Right kidney (tissue), 1 donor: ENCODE data around the gene COMTD1.
"Not testable (repeated sequence)": the region's sequence is repeated elsewhere in the genome, so short reads cannot be mapped to it uniquely, and the experiment has no call there.

Experiments used
- DNase-seq: peaks from one replicate; pipeline ENCODE4 v3.0.0-alpha.2; 2016

The COMTD1 gene

DNA sequence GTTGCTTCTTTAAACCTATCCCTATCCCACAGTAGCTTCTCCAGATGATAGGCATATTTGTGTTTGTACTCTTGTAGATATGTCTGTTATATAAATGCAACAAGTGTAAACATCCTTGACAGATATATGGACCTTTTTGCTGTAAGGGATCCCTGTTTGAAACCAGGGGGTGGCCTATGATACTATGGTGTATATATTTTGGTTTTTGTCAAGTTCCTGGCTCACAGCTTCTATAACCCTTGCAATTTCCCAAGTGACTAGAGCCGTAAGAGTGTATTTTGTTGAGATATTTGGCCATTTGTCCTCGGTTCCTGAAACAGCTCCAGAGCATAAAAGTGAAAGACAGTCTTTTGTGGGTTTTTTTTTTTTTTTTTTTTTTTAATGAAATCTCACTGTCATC lies 9.7 kb downstream of the COMTD1 start:
- no peak for DNase-seq

DNA sequence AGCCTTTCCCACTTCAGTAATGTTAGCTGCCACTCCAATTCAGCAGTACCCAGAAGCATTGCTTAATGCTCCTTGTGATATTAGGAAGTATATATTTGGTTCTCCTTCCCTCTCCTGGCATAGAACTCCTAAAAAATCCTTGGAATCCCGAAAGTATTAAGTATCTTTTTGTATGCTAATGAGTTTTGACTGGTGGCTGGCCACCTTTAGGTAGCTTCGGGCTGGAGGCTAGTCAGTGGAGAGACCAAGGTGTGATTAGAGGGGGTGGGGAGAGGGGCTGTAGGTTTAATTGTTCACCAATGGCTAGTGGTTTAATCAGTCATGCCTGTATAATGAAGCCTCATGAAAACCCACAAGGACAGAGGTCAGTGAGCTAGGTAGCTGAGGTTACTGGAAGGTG lies 12.2 kb downstream of the COMTD1 start:
- no peak for DNase-seq

DNA sequence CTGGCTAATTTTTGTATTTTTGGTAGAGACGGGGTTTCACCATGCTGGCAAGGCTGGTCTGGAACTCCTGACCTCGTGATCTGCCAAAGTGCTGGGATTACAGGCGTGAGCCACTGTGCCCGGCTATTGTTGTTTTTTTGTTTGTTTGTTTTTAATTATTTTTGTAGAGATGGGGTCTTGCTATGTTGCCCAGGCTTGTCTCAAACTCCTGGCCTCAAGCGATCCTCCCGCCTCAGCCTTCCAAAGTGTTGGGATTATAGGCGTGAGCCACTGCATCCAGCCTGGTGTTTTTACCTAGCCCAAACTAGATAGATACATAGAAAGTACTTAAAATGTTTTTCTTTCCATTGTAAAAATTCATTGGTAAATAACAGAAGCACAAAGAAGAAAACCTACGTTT lies 14.3 kb downstream of the COMTD1 start:
- DNase-seq, result not testable (repeated sequence)

DNA sequence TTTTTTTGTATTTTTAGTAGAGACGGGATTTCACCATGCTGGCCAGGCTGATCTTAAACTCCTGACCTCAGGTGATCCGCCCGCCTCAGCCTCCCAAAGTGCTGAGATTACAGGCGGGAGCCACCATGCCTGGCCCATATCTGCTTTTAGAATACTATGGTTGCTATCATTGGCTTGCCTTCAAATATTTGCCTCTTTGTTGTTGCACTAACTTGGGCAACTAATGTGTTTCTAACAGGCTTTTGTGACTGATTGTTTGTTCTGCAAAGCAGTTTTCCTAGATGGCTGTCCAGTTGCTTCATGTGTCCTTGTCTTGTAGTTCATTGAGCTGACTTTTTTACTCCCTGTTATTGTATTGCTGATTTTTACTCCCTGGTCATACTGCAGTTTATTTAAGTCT lies 15.5 kb downstream of the COMTD1 start:
- no peak for DNase-seq

DNA sequence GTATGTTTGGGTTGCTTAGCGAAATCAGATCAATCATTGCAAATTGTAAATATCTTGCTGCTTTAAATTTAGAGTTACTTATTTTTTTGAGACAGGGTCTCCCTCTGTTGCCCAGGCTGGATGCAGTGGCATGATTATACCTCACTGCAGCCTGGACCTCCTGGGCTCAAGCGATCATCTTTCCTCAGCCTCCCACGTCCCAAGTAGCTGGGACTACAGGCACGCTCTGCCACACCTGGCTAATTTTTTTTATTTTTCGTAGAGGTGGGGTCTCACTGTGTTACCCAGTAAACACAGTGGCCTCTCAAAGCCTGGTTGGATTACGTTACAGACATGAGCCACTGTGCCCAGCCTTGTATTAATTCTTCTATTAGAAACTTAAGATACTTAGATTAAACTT lies 23.4 kb downstream of the COMTD1 start:
- DNase-seq, result no peak

DNA sequence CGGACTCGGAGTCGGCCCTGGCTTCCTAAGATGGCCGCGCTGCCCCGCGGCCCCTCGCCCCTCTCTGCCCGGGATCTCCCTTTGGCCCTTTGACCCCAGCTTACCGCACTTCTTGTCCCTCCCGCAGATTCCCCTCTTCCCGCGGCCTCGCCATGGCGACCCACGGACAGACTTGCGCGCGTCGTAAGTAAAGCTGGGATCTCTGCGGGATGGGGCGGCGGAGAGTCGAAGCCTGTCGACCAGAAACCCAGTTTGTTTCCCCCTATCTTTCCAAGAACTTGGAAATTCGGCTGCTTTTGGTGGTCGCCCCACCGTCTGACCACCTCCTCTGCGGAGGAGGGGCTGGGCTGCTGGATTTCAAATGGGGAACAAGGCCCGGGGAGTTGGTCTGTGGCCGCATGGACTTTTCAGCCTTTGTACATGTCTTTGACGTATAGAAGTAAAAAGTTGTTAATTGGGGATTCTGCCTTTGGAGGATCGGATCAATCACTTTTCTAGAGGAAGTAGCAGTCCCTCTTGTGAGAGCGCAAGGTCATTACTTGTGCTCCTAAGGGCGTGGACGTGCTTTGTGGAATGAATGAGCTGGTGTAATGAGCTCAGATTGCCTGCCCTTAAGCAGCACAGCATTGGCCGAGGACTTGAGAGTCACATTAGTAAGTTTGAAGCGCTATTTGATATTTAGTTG lies 24.6 kb downstream of the COMTD1 start:
- DNase-seq, result no peak

DNA sequence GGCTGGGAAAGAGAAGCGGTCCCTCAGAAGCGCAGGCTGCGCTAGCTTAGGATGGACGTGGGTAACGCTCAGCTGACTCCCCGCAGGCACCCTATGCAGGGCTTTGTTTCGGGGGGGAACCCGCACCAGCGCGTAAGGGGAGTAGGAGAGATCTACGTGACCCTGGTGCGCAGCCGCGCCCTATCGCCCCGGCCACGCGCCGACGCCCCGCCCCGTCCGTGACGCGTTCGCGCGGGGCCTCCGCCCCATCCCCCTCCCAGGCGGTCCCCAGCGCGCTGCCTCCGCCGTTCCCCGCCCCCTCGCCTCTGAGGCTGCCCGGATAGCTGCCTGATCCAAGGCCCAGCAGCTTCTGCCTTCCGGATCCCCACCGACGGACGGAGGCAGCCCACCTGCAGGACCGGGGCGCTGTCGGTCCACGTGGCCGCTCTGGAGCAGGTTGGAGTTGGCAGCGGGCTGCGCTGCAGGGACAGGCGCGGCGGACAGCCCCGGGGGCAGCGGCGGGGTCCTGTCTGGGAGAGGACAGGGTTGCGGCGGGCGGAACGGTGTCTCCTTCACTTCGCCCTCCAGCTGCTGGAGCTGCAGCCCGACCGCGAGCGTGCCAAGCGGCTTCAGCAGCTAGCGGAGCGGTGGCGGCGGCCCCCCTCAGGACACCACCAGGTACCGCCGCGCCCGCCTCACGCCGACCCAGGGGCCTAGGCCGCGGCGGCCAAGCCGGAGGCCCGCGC lies 25.3 kb downstream of the COMTD1 start, which contains the start of gene VDAC2:
Gene VDAC2, plus strand, starts transcription at position 515 of the 725 bp plus-strand sequence. CDS start 363 bp downstream, outside the sequence.
- peak; percentile 100 for DNase-seq

DNA sequence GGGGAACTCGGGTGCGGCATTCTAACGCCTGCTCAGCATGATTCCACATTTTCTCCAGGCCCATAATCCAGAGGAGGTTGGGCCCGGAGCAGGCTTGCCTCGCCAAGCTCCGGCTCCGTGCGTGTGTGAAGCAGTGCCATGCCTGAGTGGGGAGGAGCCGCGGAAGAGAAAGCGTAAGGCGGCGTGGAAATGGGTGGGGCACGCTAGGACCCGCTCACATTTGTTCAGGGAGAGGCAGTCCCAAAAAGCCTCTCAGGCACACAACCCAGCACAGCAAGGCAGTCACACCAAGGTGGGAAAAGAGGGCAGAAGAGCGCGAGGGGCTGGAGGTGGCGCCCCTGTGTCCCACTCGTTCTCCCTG lies 25.9 kb downstream of the COMTD1 start:
- DNase-seq, result no peak

DNA sequence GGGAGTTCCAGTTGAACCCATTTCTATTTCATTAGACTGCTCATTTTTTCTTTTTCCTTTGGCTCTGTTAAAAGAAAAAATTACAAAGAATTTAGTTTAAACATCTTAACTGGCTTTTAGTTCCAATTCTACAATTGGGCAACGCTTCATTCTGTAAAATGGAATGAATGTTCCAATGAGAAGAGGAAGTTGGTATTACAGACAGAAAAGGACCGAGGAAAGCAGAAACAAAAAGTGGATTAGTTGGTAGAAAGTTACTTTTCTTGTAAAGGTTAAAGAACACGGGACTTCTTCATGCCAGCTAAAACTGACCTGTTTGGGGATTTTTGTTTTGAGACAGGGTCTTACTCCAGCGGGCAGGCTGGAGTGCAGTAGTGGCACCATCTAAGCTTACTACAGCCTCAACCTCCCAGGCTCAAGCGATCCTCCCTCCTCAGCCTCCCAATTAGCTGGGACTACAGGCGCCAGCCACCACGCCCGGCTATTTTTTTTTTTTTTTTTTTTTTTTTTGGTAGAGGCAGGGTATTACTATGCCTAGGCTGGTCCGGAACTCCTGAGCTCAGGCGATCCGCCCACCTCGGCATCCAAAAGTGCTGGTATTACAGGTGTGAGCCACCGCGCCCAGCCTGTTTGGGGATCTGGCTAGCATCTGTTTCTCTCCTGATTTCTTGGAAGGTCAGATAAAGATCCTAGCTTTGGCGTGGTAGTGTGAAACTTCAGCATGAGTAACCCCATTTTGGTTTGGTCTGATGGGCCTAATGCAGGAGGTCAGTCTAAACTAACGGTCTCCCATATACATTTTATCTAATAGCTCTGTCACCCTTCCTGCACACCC lies 26.5 kb downstream of the COMTD1 start:
- no peak for DNase-seq

DNA sequence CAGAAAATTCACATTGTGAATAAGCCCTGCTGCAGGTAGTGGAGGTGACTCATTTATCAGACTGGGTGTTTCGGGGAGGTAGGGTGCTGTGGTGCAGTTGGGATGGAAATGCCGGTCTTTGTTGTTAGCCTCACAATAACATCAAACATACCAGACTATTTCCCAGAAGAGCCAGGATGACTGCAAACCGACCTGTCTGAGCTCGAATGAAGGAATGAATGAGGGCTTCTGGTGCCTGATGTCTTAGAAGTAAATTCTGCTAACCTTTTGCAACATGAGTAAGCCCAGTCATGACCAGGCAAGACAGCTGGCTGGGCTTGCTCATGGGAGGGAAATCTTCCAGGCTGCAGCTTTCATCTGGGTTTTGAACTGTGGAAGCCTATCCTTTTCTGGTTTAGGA lies 27.6 kb downstream of the COMTD1 start:
- no peak for DNase-seq

DNA sequence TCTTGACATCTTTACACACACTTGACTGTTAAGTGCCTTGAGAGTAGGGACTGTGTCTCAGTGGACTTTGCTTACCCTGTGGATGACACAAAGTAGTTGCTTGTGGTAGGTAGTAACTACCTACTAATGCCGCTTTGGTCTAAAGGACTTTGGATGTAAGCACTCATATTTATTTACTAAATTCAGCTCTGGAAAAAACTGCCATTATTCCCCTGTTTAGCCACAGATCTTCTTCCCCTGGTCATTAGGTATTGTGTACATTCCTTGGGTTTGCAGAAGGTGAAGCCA lies 28.0 kb downstream of the COMTD1 start:
- DNase-seq, result no peak

DNA sequence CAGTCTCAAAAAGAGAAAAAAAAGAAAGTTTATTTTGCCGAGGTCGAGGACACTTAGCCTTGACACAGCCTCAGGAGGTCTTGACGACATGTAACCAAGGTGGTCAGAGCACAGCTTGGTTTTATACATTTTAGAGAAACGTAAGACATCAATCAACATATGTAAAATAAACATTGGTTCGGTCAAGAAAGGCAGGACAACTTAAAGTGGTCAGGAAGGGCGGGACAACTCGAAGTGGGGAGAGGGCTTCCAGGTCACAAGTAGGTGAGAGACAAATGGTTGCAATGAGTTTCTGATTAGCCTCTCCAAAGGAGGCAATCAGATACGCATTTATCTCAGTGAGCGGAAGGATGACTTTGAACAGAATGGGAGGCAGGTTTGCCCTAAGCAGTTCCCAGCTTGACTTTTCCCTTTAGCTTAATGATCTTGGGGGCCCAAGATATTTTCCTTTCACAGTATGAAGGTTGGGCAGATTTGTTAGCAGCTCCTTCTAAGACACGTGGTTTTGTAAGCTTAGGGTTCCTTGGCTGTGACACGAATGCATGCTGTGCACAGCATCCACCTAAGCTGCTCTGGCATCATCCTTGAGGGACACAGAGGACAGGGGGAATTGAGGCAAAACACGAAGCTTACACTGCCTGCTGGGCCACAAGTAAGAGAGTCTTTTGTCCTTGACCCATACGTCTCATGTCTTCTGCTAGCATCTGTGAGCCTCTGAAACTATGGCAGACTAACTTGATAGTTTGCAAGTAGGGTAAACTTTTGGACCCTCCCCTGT lies 28.5 kb downstream of the COMTD1 start:
- no peak for DNase-seq

DNA sequence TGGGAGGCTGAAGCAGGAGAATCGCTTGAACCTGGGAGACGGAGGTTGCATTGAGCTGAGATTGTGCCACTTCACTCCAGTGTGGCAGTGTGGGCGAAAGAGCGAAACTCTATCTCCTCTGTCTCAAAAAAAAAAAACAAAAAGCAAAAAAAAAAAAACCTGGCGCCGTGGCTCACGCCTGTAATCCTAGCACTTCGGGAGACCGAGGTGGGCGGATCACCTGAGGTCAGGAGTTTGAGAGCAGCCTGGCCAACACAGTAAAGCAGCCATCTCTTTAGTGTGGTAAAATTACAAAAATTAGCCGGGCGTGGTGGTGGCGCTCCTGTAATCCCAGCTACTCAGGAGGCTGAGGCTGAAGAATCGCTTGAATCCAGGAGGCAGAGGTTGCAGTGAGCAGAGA lies 29.1 kb downstream of the COMTD1 start:
- DNase-seq, result not testable (repeated sequence)

DNA sequence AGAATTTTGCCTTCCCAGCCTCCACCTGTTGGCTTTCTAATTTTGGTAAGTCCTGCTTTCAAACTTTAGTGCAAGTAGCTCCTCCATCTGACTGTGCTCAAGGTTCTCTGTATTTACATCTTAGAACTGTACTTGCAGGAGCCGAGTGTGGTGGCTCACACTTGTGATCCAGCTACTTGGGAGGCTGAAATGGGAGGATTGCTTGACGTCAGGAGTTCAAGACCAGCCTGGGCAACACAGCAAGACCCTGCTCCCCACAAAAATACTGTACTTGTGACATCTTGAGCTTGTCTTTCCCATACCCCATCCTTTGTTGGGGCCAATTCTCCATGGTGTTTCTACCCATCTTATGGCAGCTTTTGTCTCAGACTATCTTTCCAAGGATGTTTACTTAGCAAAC lies 29.8 kb downstream of the COMTD1 start:
- no peak for DNase-seq

DNA sequence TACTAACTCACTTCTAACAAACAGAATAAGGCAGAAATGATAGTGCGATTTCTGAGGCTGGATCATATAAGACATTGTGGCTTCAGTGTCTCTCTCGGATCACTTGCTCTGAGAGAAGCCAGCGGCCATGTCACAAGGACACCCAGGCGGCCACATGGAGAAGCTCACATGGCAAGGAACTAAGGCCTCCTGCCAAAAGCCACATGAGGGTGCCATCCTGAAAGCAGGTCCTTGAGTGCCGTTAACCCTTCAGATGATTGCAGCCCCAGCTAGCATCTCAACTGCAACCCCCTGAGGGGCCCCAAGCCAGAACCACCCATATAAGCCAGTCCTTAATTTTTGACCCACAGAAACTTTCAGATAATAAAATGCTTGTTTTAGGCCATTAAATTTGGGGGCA lies 32.0 kb downstream of the COMTD1 start:
- DNase-seq, result no peak

DNA sequence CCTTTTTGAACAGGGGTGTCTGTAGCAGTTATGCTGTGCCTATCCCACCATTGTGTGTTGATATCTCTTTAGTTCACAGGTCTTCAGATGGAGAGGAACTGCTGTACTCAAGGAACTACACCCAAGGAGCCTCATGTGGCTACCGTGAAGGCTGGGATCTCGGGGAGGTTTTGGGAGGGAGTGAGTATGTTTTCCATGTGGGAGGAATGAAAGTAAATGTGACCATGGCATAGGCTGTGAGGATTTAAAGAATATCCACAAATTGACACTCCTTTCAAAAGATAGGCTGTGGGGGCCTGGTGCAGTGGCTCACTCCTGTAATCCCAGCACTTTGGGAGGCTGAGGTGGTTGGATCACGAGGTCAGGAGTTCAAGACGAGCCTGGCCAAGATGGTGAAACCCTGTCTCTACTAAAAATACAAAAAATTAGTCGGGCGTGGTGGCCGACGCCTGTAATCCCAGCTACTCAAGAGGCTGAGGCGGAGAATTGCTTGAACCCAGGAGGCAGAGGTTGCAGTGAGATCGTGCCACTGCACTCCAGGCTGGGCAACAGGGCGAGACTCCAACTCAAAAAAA lies 32.6 kb downstream of the COMTD1 start:
- not testable (repeated sequence) for DNase-seq

DNA sequence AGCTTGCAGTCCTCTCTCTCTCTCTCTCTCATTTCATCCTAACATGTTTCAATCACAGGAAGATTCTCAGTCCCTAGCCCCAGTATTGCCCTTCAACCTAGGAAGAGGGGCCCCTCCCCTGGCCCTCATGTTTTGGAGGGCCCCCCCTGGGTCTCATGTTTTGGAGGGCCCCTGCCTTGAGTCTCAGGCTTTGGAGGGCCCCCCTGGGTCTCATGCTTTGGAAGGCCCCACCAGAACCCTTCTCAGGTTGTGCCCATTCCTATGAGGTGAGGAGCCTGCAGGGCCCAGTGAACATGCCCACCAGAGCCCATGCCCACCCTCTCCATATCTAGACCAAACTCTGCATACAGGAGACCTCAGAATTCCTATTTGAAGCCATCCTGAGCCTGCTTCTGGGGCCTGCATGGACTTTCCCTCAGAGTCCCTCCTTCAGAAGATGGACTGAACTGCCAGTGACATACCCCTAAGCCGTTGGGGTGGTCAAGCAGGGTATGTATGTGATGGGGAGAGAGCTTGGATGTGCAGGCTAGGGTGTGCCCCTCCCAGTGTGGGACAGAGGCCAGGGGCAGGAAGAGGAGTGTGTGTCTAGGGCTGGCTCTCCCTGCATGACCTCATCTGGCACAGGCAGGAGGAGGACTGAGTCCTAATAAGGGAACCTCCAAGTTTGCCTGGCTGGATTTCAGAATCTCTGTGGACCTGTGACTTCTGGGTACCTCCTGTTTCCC lies 33.3 kb downstream of the COMTD1 start:
- DNase-seq, result no peak

DNA sequence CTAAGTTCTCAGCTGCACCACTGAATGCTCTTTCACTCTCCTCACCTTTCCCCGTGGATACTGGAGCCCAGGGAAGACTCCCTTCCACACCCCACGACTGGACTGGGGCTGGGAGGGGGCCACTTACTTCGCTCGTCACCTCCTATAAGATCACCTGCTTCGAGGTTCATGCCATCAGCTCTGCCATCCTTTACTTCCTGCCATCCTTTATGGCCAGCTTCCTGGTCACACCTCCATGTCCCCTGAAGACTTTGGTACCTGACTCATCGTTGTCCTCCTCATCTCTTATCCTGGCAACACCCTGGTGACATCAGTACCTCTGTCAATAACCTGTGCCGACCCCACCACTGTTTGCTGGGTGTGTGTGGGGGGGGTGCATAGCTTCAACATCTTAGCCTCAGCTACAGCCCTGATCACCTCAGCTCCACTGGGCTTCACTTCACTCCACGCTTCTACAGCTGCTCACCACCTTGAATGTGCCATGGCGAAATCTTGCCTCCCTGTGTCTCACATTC lies 33.9 kb downstream of the COMTD1 start:
- DNase-seq, result no peak

DNA sequence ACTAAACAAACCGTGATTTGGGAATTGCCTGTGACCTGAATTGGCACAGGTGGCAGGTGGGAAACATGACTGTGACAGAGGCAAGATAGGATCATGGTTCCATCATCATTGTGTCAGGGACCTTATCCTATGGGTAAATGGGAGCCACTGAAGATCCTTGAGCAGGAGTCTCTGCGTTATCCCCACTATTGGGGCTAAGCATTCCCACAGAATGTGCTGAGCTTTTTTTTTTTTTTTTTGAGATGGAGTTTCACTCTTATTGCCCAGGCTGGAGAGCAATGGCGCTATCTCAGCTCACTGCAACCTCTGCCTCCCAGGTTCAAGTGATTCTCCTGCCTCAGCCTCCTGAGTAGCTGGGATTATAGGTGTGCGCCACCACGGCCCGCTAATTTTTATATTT lies 35.8 kb downstream of the COMTD1 start:
- DNase-seq, result not testable (repeated sequence)

DNA sequence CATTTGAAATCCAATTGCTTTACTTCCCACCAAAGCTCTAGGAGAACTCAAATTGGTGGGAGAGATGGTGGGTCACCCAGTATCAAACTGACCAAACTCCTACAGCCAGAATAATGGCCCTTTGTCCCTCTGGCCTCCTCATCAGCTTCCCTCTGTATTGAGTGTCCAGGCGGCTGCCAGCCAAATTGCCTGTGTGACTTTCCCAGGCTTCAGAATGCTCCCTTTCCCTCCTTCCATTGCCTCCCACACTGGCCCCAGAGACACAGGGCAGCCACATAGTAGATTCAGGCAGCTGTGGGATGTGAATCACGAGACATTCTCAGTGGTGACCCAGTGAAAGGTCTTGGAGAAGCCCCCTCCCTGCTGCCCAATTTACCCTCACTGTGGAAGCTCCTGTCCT lies 37.9 kb downstream of the COMTD1 start:
- DNase-seq, result no peak

DNA sequence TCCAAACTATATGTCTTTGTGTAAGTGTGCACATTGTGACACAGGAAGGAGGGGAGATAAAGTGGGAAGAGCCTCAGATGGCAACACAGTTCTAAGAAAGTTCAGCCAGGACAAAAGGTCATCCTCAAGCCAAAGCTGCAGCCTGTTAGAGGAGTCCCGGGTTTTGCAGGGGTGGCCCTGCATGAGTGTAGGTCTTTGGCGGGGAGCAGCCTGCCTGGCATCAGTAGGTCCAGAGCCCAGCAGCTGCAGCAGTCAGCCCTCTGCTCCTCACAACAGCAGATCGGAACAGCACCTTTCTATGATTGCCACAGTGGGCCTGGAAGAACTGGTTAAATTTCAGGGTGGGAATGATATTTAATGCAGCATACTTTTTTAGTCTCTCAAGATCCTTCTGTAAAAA lies 38.7 kb downstream of the COMTD1 start:
- DNase-seq, result no peak
